ENCODE data around the gene PNPLA6. TPM values are rescaled to one million over a fixed set of nuclear protein-coding genes. Genes with fewer than 3 reads are reported as not detected.

PNPLA6 gene
- total and polyA plus RNA-seq, 2 of the 13 experiments (the other 11 are each of a cell fraction or from before 2014, with no cell fraction given) = 24.9 to 28.2 TPM

- no peak for TF ChIP-seq HNF1A (IDR thresholded peaks at IDR 0.05; ENCODE audit: low read depth)
- TF ChIP-seq HNF1A (CRISPR knock-in tag; IDR thresholded peaks at IDR 0.05; ENCODE audit: borderline replicate concordance) = no peak
- no peak for TF ChIP-seq ZNF784 (CRISPR knock-in tag; IDR thresholded peaks at IDR 0.05; ENCODE audit: borderline replicate concordance)
- TF ChIP-seq MED1 (CRISPR knock-in tag; IDR thresholded peaks at IDR 0.05) = no peak
- TF ChIP-seq NFIB (CRISPR knock-in tag; IDR thresholded peaks at IDR 0.05; ENCODE audit: borderline replicate concordance) = no peak
- no peak for TF ChIP-seq ARHGAP35 (CRISPR knock-in tag; IDR thresholded peaks at IDR 0.05; ENCODE audit: borderline replicate concordance)
- no peak for TF ChIP-seq IRF9 (CRISPR knock-in tag; IDR thresholded peaks at IDR 0.05; ENCODE audit: borderline replicate concordance)
- TF ChIP-seq PHB2 (IDR thresholded peaks at IDR 0.05; ENCODE audit: partially characterized antibody) = no peak
- no peak for TF ChIP-seq RXRB (CRISPR knock-in tag; IDR thresholded peaks at IDR 0.05; ENCODE audit: borderline replicate concordance)
- TF ChIP-seq MAX (IDR thresholded peaks at IDR 0.05) = peak; percentile 76
- TF ChIP-seq ZNF501 (CRISPR knock-in tag; IDR thresholded peaks at IDR 0.05) = peak; percentile 41; the same call in 1 of the 2 replicates
- TF ChIP-seq ZBTB2 (CRISPR knock-in tag; IDR thresholded peaks at IDR 0.05; ENCODE audit: low read depth) = no peak
- peak; percentile 99 for TF ChIP-seq THAP7 (CRISPR knock-in tag; IDR thresholded peaks at IDR 0.05)
- TF ChIP-seq XRCC5 (optimal IDR thresholded peaks at IDR 0.05; ENCODE audit: low read length) = no peak
- TF ChIP-seq POGZ (CRISPR knock-in tag; IDR thresholded peaks at IDR 0.05) = no peak
- peak; percentile 41 for TF ChIP-seq PHF20 (CRISPR knock-in tag; IDR thresholded peaks at IDR 0.05)
- TF ChIP-seq ZNF547 (CRISPR knock-in tag; IDR thresholded peaks at IDR 0.05) = no peak
- 0 out of 2 replicates have a peak, but pooled peaks have one; percentile 20 for TF ChIP-seq PATZ1 (CRISPR knock-in tag; IDR thresholded peaks at IDR 0.05)
- TF ChIP-seq HES4 (CRISPR knock-in tag; IDR thresholded peaks at IDR 0.05; ENCODE audit: borderline replicate concordance) = 0 out of 2 replicates have a peak, but pooled peaks have one; percentile 17
Observed at GRCh38 chr19:7533925-7534480, 1.5 kb upstream of the PNPLA6 start (continued).

Data from HepG2 (cell line).